Omental fat pad (tissue), 4 donors: ENCODE data around the gene CTIF. TPM values are rescaled to one million over a fixed set of nuclear protein-coding genes. Genes with fewer than 3 reads are reported as not detected.

Source experiments
- ATAC-seq: fragments of 150-250 bp; one replicate; pipeline ENCODE4 v1.9.1; 2016; ENCODE audit warnings: mild to moderate bottlenecking, moderate library complexity; ENCODE audit not compliant: low FRiP score
- DNase-seq: peaks from one replicate; pipeline ENCODE4 v3.0.0-alpha.2; 2019; ENCODE audit warnings: low spot score
- total RNA-seq, 4 donors: library from RNA; depleted of rRNA; stranded (reverse); fragments of >200 nt; gene quantifications; one replicate each; pipeline ENCODE4 v1.1.0, GENCODE V29; 2016
- TF ChIP-seq, protein P1 (sequence below), 3 donors: fragments of 450-650 bp; IDR thresholded peaks; one replicate each; pipeline ENCODE4 v1.5.1; 2016 to 2017; ENCODE audit warnings: antibody characterized with exemption in 3 of 3, mild to moderate bottlenecking in 3 of 3, moderate library complexity in 2 of 3

CTIF gene
- total RNA-seq, 4 donors from 2014 or later: 57.5 to 94.0 (median 72.4) TPM

DNA sequence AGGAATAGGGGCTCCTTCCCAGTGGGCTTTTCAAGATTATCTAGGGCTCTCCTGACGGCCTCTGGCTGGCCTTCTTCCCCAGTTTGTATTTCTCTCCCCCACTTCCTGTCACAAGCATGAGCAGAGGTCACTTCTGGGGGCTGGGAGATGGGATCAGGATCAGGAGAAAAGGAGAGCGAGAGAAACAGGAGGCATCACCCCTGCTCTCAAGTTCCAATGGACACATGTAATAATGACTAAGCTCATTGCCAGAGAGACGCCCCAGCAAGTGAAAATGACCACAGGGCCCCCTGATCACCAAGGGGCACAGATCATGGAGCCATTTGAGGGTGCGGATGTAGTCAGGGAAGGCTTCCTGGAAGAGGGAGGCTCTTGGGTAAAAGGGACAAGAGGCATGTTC, 319.8 kb downstream of the CTIF start:
- ATAC-seq: no peak
- TF ChIP-seq, protein P1, sequence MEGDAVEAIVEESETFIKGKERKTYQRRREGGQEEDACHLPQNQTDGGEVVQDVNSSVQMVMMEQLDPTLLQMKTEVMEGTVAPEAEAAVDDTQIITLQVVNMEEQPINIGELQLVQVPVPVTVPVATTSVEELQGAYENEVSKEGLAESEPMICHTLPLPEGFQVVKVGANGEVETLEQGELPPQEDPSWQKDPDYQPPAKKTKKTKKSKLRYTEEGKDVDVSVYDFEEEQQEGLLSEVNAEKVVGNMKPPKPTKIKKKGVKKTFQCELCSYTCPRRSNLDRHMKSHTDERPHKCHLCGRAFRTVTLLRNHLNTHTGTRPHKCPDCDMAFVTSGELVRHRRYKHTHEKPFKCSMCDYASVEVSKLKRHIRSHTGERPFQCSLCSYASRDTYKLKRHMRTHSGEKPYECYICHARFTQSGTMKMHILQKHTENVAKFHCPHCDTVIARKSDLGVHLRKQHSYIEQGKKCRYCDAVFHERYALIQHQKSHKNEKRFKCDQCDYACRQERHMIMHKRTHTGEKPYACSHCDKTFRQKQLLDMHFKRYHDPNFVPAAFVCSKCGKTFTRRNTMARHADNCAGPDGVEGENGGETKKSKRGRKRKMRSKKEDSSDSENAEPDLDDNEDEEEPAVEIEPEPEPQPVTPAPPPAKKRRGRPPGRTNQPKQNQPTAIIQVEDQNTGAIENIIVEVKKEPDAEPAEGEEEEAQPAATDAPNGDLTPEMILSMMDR (IDR thresholded peaks at IDR 0.05): no peak
- DNase-seq: no peak

DNA sequence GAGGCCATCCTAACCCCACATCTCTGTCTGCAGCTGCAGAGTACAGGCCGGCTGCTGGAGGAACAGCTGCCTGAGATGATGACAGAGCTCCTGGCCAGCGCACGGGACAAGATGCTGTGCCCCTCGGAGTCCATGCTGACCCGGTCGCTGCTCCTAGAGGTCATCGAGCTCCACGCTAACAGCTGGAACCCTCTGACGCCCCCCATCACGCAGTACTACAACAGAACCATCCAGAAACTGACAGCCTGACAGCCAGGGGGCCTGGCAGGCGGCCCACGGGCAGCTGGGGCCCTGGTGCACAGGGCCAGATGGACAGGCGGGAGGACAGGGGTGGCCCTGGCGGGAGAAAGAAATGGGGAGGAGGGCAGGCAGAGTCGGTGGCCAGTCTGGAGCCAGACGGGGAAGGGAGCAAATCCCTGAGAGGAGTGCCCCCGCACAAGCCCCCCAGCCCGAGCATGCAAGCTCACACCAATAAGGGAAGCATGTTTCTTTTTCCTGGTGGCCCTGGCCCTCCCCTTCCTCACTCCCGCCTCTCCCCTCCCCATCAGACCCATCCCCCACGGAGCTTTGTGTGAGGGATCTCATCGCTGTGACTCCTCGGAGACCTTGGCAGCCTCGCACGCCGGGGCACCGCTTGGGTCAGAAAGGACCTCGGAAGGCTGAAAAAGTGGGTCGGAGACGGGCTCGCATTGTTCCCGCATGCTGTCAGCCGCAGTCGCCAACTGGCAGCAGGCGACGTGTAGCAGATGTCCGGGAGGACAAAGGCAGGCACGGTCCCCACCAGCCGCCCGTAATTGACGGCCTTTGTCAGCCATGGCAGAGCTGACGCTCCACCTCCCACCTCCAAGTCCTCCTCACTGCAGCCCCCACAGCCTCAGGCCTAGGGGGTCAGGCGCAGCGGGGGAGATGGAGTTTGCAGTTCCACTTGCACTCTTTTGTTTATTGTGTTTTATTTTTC, 320.8 kb downstream of the CTIF start:
- ATAC-seq: no peak

GRCh38 chr18:48860269-48861180, 321.7 kb downstream of the CTIF start:
- TF ChIP-seq, protein P1 (IDR thresholded peaks at IDR 0.05): no peak
- DNase-seq (no peak), ATAC-seq (no peak)

More for the DNA sequence above, 320.8 kb downstream of the CTIF start:
- no peak for DNase-seq
- TF ChIP-seq, protein P1 (IDR thresholded peaks at IDR 0.05): no peak

- ATAC-seq (no peak), DNase-seq (no peak)
- TF ChIP-seq, protein P1 (IDR thresholded peaks at IDR 0.05): no peak
Observed at GRCh38 chr18:48861181-48861708, 322.4 kb downstream of the CTIF start.

GRCh38 chr18:48862132-48862531, 323.3 kb downstream of the CTIF start:
- no peak for ATAC-seq
- DNase-seq: no peak
- TF ChIP-seq, protein P1 (IDR thresholded peaks at IDR 0.05): no peak

DNA sequence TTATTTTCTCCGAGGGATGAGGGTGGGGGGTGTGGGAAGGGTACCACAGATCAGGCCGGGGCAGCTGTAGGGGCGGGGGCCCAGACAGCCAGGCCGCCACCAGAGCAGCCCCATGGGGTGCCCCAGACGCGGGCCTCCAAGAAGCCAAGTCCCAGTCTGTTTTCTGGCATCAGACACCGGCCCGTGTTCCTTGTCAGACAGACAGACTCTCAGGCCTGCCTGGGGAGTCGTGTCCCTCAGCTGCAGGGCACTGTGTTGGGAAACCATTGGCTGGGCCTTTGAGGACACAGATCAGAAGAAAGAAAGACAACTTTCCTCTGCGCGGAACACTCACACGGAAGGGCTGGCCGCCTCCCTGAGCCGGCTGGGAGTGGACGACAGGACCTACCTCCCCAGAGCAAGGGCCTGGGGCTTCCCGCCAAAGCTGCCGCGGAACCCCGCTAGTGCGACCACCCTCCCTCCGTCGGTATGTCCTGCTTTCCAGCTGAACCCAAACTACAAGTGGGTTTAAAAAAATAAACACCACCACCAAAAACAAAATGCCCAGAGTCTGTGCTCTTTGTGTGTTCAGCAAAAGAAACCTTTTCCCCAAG, 323.9 kb downstream of the CTIF start:
- DNase-seq (no peak), ATAC-seq (no peak)

More for the DNA sequence above, 323.9 kb downstream of the CTIF start:
- TF ChIP-seq, protein P1 (IDR thresholded peaks at IDR 0.05): no peak
